H1 (cell line): ENCODE measurements around the gene GAS7. TPM values are rescaled to one million over a fixed set of nuclear protein-coding genes. Genes with fewer than 3 reads are reported as not detected.

ENCODE experiments used
- ATF3 ChIP-seq: IDR thresholded peaks from 2 replicates; pipeline ENCODE4 v1.6.1; 2011; ENCODE audit warnings: low read depth, mild to moderate bottlenecking, low read length; ENCODE audit not compliant: insufficient read depth
- SAP30 ChIP-seq: fragments of 300-600 bp; sonication (generic); IDR thresholded peaks from 2 replicates; pipeline ENCODE4 v1.7.1; 2012; ENCODE audit warnings: low read length, moderate library complexity, mild to moderate bottlenecking, inconsistent platforms; ENCODE audit not compliant: insufficient read depth, insufficient replicate concordance
- polyA plus RNA-seq, 7 experiments: library from polyadenylated mRNA; depleted of rRNA in 3 of 7; stranded (reverse) in 5 of 7; unstranded in 2 of 7; fragments of >200 nt in 5 of 7; fragments of 200-250 nt in 2 of 7; gene quantifications; 1 replicate in 5 of 7; 2 replicates in 1 of 7; 4 replicates in 1 of 7; pipeline versions ENCODE4 v1.2.1 to v1.2.3, GENCODE V29; 2011 to 2013; ENCODE audit warnings: missing spikeins in 2 of 7, mixed read lengths in 2 of 7
- total RNA-seq: library from RNA; stranded (reverse); fragmentation: NEBNext Ultra II Directional; extraction: Animal tissue kit (Norgen Biotek cat#: 25700); gene quantifications from 2 replicates; pipeline ENCODE4 v1.2.1, GENCODE V29; 2021

GAS7 gene
- total and polyA plus RNA-seq, 2 of the 8 experiments (the other 6 are each of a cell fraction or from before 2014, with no cell fraction given) = 5.0 to 14.5 TPM

- TF ChIP-seq SAP30 (no peak), ATF3 (no peak)
These were observed 62.7 kb downstream of the GAS7 start (continued) for GRCh38 chr17:10135539-10136257.
